Neural cell (in vitro differentiated cells): ENCODE data around the gene SHISA3. TPM values are rescaled to one million over a fixed set of nuclear protein-coding genes. Genes with fewer than 3 reads are reported as not detected.

Experiments used
- H2AFZ ChIP-seq: fragments of 200-600, 300-800 bp; sonication (generic), shearing (Covaris generic); 2 replicates; pipeline ENCODE4 v1.6.0; 2014; ENCODE audit warnings: low read depth, mild to moderate bottlenecking, antibody characterized with exemption, low read length, moderate library complexity
- H3F3A ChIP-seq: fragments of 200-600 bp; shearing (Covaris generic); 2 replicates; pipeline ENCODE4 v1.6.1; 2016; ENCODE audit warnings: mild to moderate bottlenecking, moderate library complexity, mixed read lengths, antibody characterized with exemption, low read length; ENCODE audit not compliant: insufficient read depth, poor library complexity, severe bottlenecking
- H3K27ac ChIP-seq: fragments of 200-600, 300-800 bp; sonication (generic), shearing (Covaris generic); 2 replicates; pipeline ENCODE4 v1.5.1; 2014; ENCODE audit warnings: mild to moderate bottlenecking, low read length, moderate library complexity
- H3K27me3 ChIP-seq: fragments of 300-800, 200-600 bp; sonication (generic), shearing (Covaris generic); 2 replicates; pipeline ENCODE4 v1.6.0; 2014; ENCODE audit warnings: mild to moderate bottlenecking, low read depth, low read length, moderate library complexity; ENCODE audit not compliant: insufficient read depth
- H3K36me3 ChIP-seq: fragments of 300-800, 200-600 bp; sonication (generic), shearing (Covaris generic); 2 replicates; pipeline ENCODE4 v1.5.1; 2014; ENCODE audit warnings: mild to moderate bottlenecking, antibody characterized with exemption, low read length, moderate library complexity; ENCODE audit not compliant: insufficient read depth
- H3K4me2 ChIP-seq: fragments of 300-800, 200-600 bp; sonication (generic), shearing (Covaris generic); 2 replicates; pipeline ENCODE4 v1.6.0; 2014; ENCODE audit warnings: mild to moderate bottlenecking, low read length
- H3K4me3 ChIP-seq: fragments of 300-800, 200-600 bp; sonication (generic), shearing (Covaris generic); 2 replicates; pipeline ENCODE4 v1.5.1; 2014; ENCODE audit warnings: mild to moderate bottlenecking, low read length, moderate library complexity
- H3K79me2 ChIP-seq: fragments of 200-600 bp; shearing (Covaris generic); replicated peaks from 2 replicates; pipeline ENCODE4 v1.6.0; 2014; ENCODE audit warnings: mild to moderate bottlenecking, low read length, moderate library complexity; ENCODE audit not compliant: insufficient read depth
- H3K9ac ChIP-seq: fragments of 300-800, 200-600 bp; sonication (generic), shearing (Covaris generic); 2 replicates; pipeline ENCODE4 v1.6.1; 2016; ENCODE audit warnings: mild to moderate bottlenecking, low read length, mixed read lengths
- H3K9me2 ChIP-seq: fragments of 200-600 bp; shearing (Covaris generic); 2 replicates; pipeline ENCODE4 v1.6.1; 2016; ENCODE audit warnings: mild to moderate bottlenecking, low read length, mixed read lengths; ENCODE audit not compliant: insufficient read depth
- H3K9me3 ChIP-seq: fragments of 200-600, 300-800 bp; sonication (generic), shearing (Covaris generic); 2 replicates; pipeline ENCODE4 v1.6.1; 2016; ENCODE audit warnings: mild to moderate bottlenecking, mixed run types, low read length, moderate library complexity, mixed read lengths
- H4K20me1 ChIP-seq: fragments of 200-600 bp; shearing (Covaris generic); 2 replicates; pipeline ENCODE4 v1.6.1; 2016; ENCODE audit warnings: mild to moderate bottlenecking, mixed run types; ENCODE audit not compliant: insufficient read depth
- CTCF ChIP-seq: fragments of 450-650 bp; IDR thresholded peaks from 2 replicates; pipeline ENCODE4 v1.5.1; 2014; ENCODE audit warnings: antibody characterized with exemption, mild to moderate bottlenecking, moderate library complexity; ENCODE audit not compliant: poor library complexity, severe bottlenecking
- EP300 ChIP-seq: fragments of 450-650 bp; conservative IDR thresholded peaks from 2 replicates; pipeline ENCODE4 v1.6.1; 2014; ENCODE audit warnings: antibody characterized with exemption, mild to moderate bottlenecking, moderate library complexity; ENCODE audit not compliant: poor library complexity, severe bottlenecking
- EZH2 ChIP-seq: fragments of 200-600, 300-800 bp; shearing (Covaris generic), sonication (generic); IDR thresholded peaks from 2 replicates; pipeline ENCODE4 v1.6.1; 2014; ENCODE audit warnings: antibody characterized with exemption, low read length, borderline replicate concordance, mild to moderate bottlenecking; ENCODE audit not compliant: insufficient read depth, poor library complexity, severe bottlenecking
- MXI1 ChIP-seq: fragments of 450-650 bp; conservative IDR thresholded peaks from 2 replicates; pipeline ENCODE4 v1.6.1; 2014; ENCODE audit warnings: antibody characterized with exemption, mild to moderate bottlenecking; ENCODE audit not compliant: poor library complexity, severe bottlenecking
- POLR2AphosphoS5 ChIP-seq: IDR thresholded peaks from 2 replicates; pipeline ENCODE4 v1.6.1; 2012
- RAD21 ChIP-seq: fragments of 450-650 bp; conservative IDR thresholded peaks from 2 replicates; pipeline ENCODE4 v1.6.1; 2014; ENCODE audit warnings: antibody characterized with exemption, mild to moderate bottlenecking, moderate library complexity
- REST ChIP-seq: IDR thresholded peaks from 2 replicates; pipeline ENCODE4 v1.6.1; 2012; ENCODE audit warnings: borderline replicate concordance
- SMC3 ChIP-seq: fragments of 450-650 bp; conservative IDR thresholded peaks from 2 replicates; pipeline ENCODE4 v1.6.1; 2014; ENCODE audit warnings: antibody characterized with exemption, mild to moderate bottlenecking, moderate library complexity; ENCODE audit not compliant: poor library complexity
- TAF1 ChIP-seq: IDR thresholded peaks from 2 replicates; pipeline ENCODE4 v1.6.1; 2012; ENCODE audit warnings: low read depth
- polyA plus RNA-seq: library from polyadenylated mRNA; depleted of rRNA; stranded (reverse); fragments of >200 nt; gene quantifications from 2 replicates; pipeline ENCODE4 v1.2.3, GENCODE V29; 2014

SHISA3 gene
- polyA plus RNA-seq, 1 donor from 2014 or later, result not detected

GRCh38 chr4:42361456-42361855, 35.8 kb upstream of the SHISA3 start:
- Histone ChIP-seq H3K27ac (no peak overlapping the region), H3K9me2 (no peaks in the 10 kb centered on the region), H2AFZ (no peak overlapping the region), H3K27me3 (no peaks in the 10 kb centered on the region), H4K20me1 (no peaks in the 10 kb centered on the region), H3K79me2 (no peaks in the 10 kb centered on the region), H3K9me3 (no peaks in the 10 kb centered on the region), H3F3A (no peaks in the 10 kb centered on the region), H3K9ac (no peak overlapping the region), H3K36me3 (no peaks in the 10 kb centered on the region), H3K4me3 (no peak overlapping the region), H3K4me2 (no peak overlapping the region)
- TF ChIP-seq POLR2AphosphoS5 (no peak), EP300 (no peak), EZH2 (no peak), CTCF (no peak), RAD21 (no peak), MXI1 (no peak), TAF1 (no peak)

DNA sequence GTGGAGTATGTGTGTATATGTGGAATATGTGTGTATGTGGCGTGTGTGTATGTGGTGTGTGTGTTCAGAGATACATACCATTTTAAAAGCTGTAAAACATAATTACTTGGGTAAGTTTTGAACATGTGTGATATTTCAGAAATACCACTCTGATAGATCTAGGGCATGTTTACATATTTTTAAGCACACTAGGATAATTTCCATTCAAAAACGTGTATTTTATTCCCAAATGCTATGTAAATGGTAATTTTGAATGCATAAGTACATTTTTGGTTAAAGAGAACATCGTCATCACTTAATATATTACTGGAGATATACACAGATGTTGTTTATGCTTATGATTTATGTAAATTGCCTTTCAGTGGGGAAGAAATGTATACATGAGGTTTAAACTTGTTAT, 34.7 kb upstream of the SHISA3 start:
- Histone ChIP-seq H3K27ac (no peak overlapping the region), H3K36me3 (no peaks in the 10 kb centered on the region), H3K27me3 (no peaks in the 10 kb centered on the region), H3K79me2 (no peaks in the 10 kb centered on the region), H3K4me3 (no peak overlapping the region), H2AFZ (no peak overlapping the region), H3K4me2 (no peak overlapping the region), H3K9me3 (no peaks in the 10 kb centered on the region), H4K20me1 (no peaks in the 10 kb centered on the region), H3F3A (no peaks in the 10 kb centered on the region), H3K9me2 (no peaks in the 10 kb centered on the region), H3K9ac (no peak overlapping the region)
- TF ChIP-seq EP300, result no peak
- no peak for TF ChIP-seq REST
- TF ChIP-seq SMC3, result no peak
- TF ChIP-seq EZH2, result no peak
- TF ChIP-seq MXI1, result no peak
- no peak for TF ChIP-seq CTCF
- TF ChIP-seq RAD21, result no peak
- no peak for TF ChIP-seq POLR2AphosphoS5
- no peak for TF ChIP-seq TAF1
